ENCODE data around the gene ITGA3.

ITGA3 gene

DNA sequence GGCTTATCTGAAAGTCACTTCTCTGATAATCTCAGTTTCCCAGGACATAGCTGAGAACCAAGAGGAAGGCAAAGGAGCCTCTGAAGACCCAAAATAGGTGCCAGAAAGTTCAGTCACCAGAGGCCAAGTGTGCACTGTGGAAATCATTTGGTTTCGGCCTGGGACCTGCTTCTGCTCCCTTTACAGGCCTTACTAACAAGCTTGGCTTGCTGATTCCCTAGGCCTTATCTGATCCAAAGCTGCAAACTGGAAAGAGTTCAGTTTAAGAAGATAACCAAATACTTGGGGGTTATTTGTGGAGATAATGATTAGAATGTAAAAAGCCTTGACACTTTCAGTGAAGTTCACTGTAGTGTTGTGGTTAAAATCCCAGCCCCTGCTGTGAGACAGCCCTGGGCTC, 17.0 kb downstream of the ITGA3 start:
- Histone ChIP-seq H2AFZ (ENCODE audit: low read length) (no peak overlapping the region), H3K9ac (ENCODE audit: low read depth, low read length, poor library complexity, severe bottlenecking) (no peak overlapping the region), H3K4me3 (ENCODE audit: low read length, poor library complexity, severe bottlenecking) (no peak overlapping the region), H3K4me2 (ENCODE audit: low read depth, low read length, poor library complexity, severe bottlenecking) (no peak overlapping the region), H3K4me1 (ENCODE audit: insufficient read depth, low read length, poor library complexity, severe bottlenecking) (no peaks in the 10 kb centered on the region), H4K20me1 (ENCODE audit: insufficient read depth, low read length, poor library complexity, severe bottlenecking) (no peaks in the 10 kb centered on the region), H3F3A (ENCODE audit: low read depth) (no peaks in the 10 kb centered on the region), H3K27me3 (ENCODE audit: insufficient read depth, low read length, poor library complexity, severe bottlenecking) (no peaks in the 10 kb centered on the region), H3K9me2 (replicated peaks; ENCODE audit: low read depth, low read length) (no peaks in the 10 kb centered on the region), H3K36me3 (ENCODE audit: insufficient read depth, low read length) (peaks cover 3% of the 10 kb centered on the region; the same call in 1 of the 2 replicates), H3K9me3 (ENCODE audit: insufficient read depth, low read depth, low read length) (no peaks in the 10 kb centered on the region), H3K79me2 (ENCODE audit: insufficient read depth, low read length) (no peaks in the 10 kb centered on the region)
- no peak for TF ChIP-seq EZH2phosphoT487 (IDR thresholded peaks at IDR 0.05; ENCODE audit: borderline replicate concordance)
- TF ChIP-seq, protein P1, sequence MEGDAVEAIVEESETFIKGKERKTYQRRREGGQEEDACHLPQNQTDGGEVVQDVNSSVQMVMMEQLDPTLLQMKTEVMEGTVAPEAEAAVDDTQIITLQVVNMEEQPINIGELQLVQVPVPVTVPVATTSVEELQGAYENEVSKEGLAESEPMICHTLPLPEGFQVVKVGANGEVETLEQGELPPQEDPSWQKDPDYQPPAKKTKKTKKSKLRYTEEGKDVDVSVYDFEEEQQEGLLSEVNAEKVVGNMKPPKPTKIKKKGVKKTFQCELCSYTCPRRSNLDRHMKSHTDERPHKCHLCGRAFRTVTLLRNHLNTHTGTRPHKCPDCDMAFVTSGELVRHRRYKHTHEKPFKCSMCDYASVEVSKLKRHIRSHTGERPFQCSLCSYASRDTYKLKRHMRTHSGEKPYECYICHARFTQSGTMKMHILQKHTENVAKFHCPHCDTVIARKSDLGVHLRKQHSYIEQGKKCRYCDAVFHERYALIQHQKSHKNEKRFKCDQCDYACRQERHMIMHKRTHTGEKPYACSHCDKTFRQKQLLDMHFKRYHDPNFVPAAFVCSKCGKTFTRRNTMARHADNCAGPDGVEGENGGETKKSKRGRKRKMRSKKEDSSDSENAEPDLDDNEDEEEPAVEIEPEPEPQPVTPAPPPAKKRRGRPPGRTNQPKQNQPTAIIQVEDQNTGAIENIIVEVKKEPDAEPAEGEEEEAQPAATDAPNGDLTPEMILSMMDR (conservative IDR thresholded peaks at IDR 0.05; ENCODE audit: low read length) = no peak

DNA sequence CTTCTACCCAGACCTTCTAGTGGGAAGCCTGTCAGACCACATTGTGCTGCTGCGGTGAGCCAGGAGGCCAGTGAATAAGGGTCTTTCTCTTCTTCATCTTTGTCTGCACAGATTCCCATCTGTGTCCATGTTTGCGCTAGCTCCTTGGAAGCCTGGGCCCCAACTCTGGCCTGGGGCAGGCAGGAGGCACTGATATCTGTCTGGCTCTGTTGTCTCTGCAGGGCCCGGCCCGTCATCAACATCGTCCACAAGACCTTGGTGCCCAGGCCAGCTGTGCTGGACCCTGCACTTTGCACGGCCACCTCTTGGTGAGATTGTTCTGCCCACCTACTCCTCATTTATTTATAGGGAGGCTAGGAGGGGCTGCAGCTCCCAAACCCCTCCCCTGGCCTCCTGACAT, 18.3 kb downstream of the ITGA3 start:
- H3K36me3 ChIP-seq (ENCODE audit: insufficient read depth, low read length) = peaks cover 5% of the 10 kb centered on the region; the same call in 1 of the 2 replicates
- H3K4me3 ChIP-seq (ENCODE audit: low read length, poor library complexity, severe bottlenecking) = no peak overlapping the region

DNA sequence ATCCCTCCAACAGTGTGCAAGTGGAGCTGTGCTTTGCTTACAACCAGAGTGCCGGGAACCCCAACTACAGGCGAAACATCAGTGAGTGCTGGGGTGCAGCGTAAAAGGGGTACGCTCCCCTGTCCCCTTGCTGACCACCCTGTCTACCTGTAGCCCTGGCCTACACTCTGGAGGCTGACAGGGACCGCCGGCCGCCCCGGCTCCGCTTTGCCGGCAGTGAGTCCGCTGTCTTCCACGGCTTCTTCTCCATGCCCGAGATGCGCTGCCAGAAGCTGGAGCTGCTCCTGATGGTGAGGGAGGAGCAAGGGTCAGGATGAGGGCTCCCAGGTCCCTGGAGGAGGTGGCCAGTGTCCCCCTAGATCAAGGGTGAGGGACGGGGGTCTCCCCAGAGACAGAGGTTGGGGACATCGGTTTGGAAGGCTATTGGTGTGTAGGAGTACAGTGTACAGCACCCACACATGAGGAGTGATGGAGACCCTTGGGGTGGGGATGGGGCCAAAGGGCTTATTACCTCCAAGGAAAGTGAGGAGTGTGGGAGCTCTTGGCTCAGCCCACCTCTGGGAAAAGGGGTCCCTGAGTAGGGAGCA, 19.6 kb downstream of the ITGA3 start:
- Histone ChIP-seq H3K36me3 (ENCODE audit: insufficient read depth, low read length) (peaks cover 5% of the 10 kb centered on the region; the same call in 1 of the 2 replicates), H3K9me3 (ENCODE audit: insufficient read depth, low read depth, low read length) (no peaks in the 10 kb centered on the region), H3K27me3 (ENCODE audit: insufficient read depth, low read length, poor library complexity, severe bottlenecking) (no peaks in the 10 kb centered on the region), H3K9me2 (replicated peaks; ENCODE audit: low read depth, low read length) (no peaks in the 10 kb centered on the region), H3F3A (ENCODE audit: low read depth) (no peaks in the 10 kb centered on the region), H2AFZ (ENCODE audit: low read length) (no peak overlapping the region), H4K20me1 (ENCODE audit: insufficient read depth, low read length, poor library complexity, severe bottlenecking) (no peaks in the 10 kb centered on the region), H3K4me2 (ENCODE audit: low read depth, low read length, poor library complexity, severe bottlenecking) (no peak overlapping the region), H3K4me3 (ENCODE audit: low read length, poor library complexity, severe bottlenecking) (no peak overlapping the region), H3K79me2 (ENCODE audit: insufficient read depth, low read length) (no peaks in the 10 kb centered on the region), H3K4me1 (ENCODE audit: insufficient read depth, low read length, poor library complexity, severe bottlenecking) (no peaks in the 10 kb centered on the region), H3K9ac (ENCODE audit: low read depth, low read length, poor library complexity, severe bottlenecking) (no peak overlapping the region)
- TF ChIP-seq EZH2phosphoT487 (IDR thresholded peaks at IDR 0.05; ENCODE audit: borderline replicate concordance) = no peak
- TF ChIP-seq, protein P1 (conservative IDR thresholded peaks at IDR 0.05; ENCODE audit: low read length) = no peak

More for the DNA sequence above, 18.3 kb downstream of the ITGA3 start:
- H3K9me3 ChIP-seq (ENCODE audit: insufficient read depth, low read depth, low read length) = no peaks in the 10 kb centered on the region
- no peak overlapping the region for H3K4me2 ChIP-seq (ENCODE audit: low read depth, low read length, poor library complexity, severe bottlenecking)
- no peaks in the 10 kb centered on the region for H3K27me3 ChIP-seq (ENCODE audit: insufficient read depth, low read length, poor library complexity, severe bottlenecking)
- no peak overlapping the region for H2AFZ ChIP-seq (ENCODE audit: low read length)
- TF ChIP-seq EZH2phosphoT487 (IDR thresholded peaks at IDR 0.05; ENCODE audit: borderline replicate concordance) = no peak
- TF ChIP-seq, protein P1 (conservative IDR thresholded peaks at IDR 0.05; ENCODE audit: low read length) = no peak
- no peak overlapping the region for H3K9ac ChIP-seq (ENCODE audit: low read depth, low read length, poor library complexity, severe bottlenecking)
- no peaks in the 10 kb centered on the region for H4K20me1 ChIP-seq (ENCODE audit: insufficient read depth, low read length, poor library complexity, severe bottlenecking)
- no peaks in the 10 kb centered on the region for H3K9me2 ChIP-seq (replicated peaks; ENCODE audit: low read depth, low read length)
- H3K4me1 ChIP-seq (ENCODE audit: insufficient read depth, low read length, poor library complexity, severe bottlenecking) = no peaks in the 10 kb centered on the region
- no peaks in the 10 kb centered on the region for H3K79me2 ChIP-seq (ENCODE audit: insufficient read depth, low read length)
- no peaks in the 10 kb centered on the region for H3F3A ChIP-seq (ENCODE audit: low read depth)
